Stimulated activated naive B cell treated with anti-CD40 and anti-IgM and Interleukin-4, amounts not matched to agents 10 μg/mL and 1 μg/mL and 100 μg/mL, for 72 hours (primary cell): ENCODE results near the gene PTPRE.
A peak's percentile ranks its signal among the peaks of the same experiment; 100 is the strongest.

ENCODE experiments used
- ATAC-seq, 2 donors: fragments of 150-1000 bp; cut with Tn5 transposase; replicated peaks; 2 replicates each; pipeline ENCODE4 v1.10.0; 2021; ENCODE audit warnings: moderate library complexity in 1 of 2
- DNase-seq: peaks from one replicate; pipeline ENCODE4 v3.0.0; 2021
- H3K27ac Mint-ChIP-seq: one replicate; pipeline ENCODE4 v1.8.0; 2022; ENCODE audit warnings: mild to moderate bottlenecking, mixed read lengths
- H3K27me3 Mint-ChIP-seq, 2 donors: one replicate each; pipeline ENCODE4 v1.8.0; 2022; ENCODE audit warnings: mixed read lengths in 2 of 2
- H3K36me3 Mint-ChIP-seq, 2 donors: one replicate each; pipeline ENCODE4 v1.8.0; 2022; ENCODE audit warnings: mixed read lengths in 2 of 2, mild to moderate bottlenecking in 1 of 2
- H3K4me1 Mint-ChIP-seq, 2 donors: one replicate each; pipeline ENCODE4 v1.8.0; 2022; ENCODE audit warnings: mixed read lengths in 2 of 2, mild to moderate bottlenecking in 1 of 2
- H3K4me3 Mint-ChIP-seq, 2 donors: one replicate each; pipeline ENCODE4 v1.8.0; 2022; ENCODE audit warnings: mild to moderate bottlenecking in 2 of 2, mixed read lengths in 2 of 2, moderate library complexity in 1 of 2
- H3K9me3 Mint-ChIP-seq, 2 donors: one replicate each; pipeline ENCODE4 v1.8.0; 2022; ENCODE audit warnings: mixed read lengths in 2 of 2, mild to moderate bottlenecking in 1 of 2

PTPRE gene

DNA sequence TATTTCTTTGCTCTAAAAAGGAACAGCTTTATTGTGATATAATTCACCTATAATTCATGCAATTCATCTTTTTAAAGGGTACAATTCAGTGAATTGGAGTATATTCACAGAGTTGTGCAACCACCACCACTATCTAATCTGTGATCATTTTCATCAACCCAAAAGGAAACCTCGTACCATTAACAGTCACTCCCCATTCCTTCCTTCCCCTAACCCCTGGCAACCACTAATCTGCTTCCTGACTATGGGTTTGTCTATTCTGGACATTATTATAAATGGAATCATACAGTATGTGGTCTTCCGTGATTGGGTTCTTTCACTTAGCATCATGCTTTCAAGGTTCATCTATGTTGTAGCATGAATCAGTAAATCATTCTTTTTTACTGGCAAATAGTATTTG, 167.0 kb downstream of the PTPRE start:
- Mint-ChIP-seq H3K27me3 (no peaks in the 10 kb centered on the region), H3K4me1 (peaks cover 5% of the 10 kb centered on the region in 2 donors), H3K4me3 (no peak overlapping the region), H3K27ac (no peak overlapping the region), H3K9me3 (no peaks in the 10 kb centered on the region), H3K36me3 (peaks cover 39 to 56% of the 10 kb centered on the region in 2 donors)
- ATAC-seq (no peak), DNase-seq (no peak)

DNA sequence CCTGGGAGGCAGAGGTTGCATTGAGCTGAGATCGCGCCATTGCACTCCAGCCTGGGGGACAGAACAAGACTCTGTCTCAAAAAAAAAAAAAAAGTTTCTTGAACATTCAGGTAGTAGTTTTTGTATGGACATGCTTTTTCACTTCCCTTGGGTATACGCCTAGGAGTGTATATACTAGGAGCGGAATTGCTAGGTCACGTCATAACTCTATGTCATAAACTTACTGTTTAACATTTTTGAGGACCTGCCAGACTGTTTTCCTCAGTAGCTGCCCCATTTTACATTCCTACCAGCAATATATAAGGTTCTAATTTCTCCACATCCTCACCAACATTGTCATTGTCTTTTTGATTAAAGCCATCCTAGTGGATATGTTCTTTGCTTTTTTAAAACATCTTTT, 167.7 kb downstream of the PTPRE start:
- H3K4me1 Mint-ChIP-seq, result peaks cover 0 to 3% of the 10 kb centered on the region in 2 donors
- peaks cover 43 to 62% of the 10 kb centered on the region in 2 donors for H3K36me3 Mint-ChIP-seq
- H3K9me3 Mint-ChIP-seq, result no peaks in the 10 kb centered on the region

GRCh38 chr10:128077155-128077875, 170.4 kb downstream of the PTPRE start:
- peaks cover 43 to 62% of the 10 kb centered on the region in 2 donors for H3K36me3 Mint-ChIP-seq

More for the DNA sequence above, 167.7 kb downstream of the PTPRE start:
- H3K27me3 Mint-ChIP-seq, result no peaks in the 10 kb centered on the region
- DNase-seq, result no peak
- H3K27ac Mint-ChIP-seq, result no peak overlapping the region
- no peak overlapping the region for H3K4me3 Mint-ChIP-seq
- no peak for ATAC-seq

GRCh38 chr10:128078136-128078969, 171.4 kb downstream of the PTPRE start:
- no peak overlapping the region for H3K4me3 Mint-ChIP-seq
- no peaks in the 10 kb centered on the region for H3K4me1 Mint-ChIP-seq
- ATAC-seq (peak; percentile 76 to 80), DNase-seq (no peak)
- H3K27ac Mint-ChIP-seq, result no peak overlapping the region
- H3K27me3 Mint-ChIP-seq, result no peaks in the 10 kb centered on the region
- H3K9me3 Mint-ChIP-seq, result no peaks in the 10 kb centered on the region
- H3K36me3 Mint-ChIP-seq, result peaks cover 38 to 53% of the 10 kb centered on the region in 2 donors

More at GRCh38 chr10:128077155-128077875, 170.4 kb downstream of the PTPRE start:
- H3K4me1 Mint-ChIP-seq, result no peaks in the 10 kb centered on the region
- H3K9me3 Mint-ChIP-seq, result no peaks in the 10 kb centered on the region
- no peak for ATAC-seq
- H3K27ac Mint-ChIP-seq, result peak overlapping the region; percentile 9
- no peak for DNase-seq
- H3K4me3 Mint-ChIP-seq, result no peak overlapping the region
- no peaks in the 10 kb centered on the region for H3K27me3 Mint-ChIP-seq

- Mint-ChIP-seq H3K27ac (no peak overlapping the region), H3K36me3 (peaks cover 33 to 51% of the 10 kb centered on the region in 2 donors), H3K4me1 (no peaks in the 10 kb centered on the region)
Observed at GRCh38 chr10:128080231-128080630, 173.3 kb downstream of the PTPRE start.

GRCh38 chr10:128080641-128081040, 173.7 kb downstream of the PTPRE start:
- H3K4me1 Mint-ChIP-seq, result no peaks in the 10 kb centered on the region
- DNase-seq (no peak), ATAC-seq (no peak)
- peaks cover 31 to 49% of the 10 kb centered on the region in 2 donors for H3K36me3 Mint-ChIP-seq
- no peaks in the 10 kb centered on the region for H3K27me3 Mint-ChIP-seq
- H3K4me3 Mint-ChIP-seq, result no peak overlapping the region
- no peaks in the 10 kb centered on the region for H3K9me3 Mint-ChIP-seq
- no peak overlapping the region for H3K27ac Mint-ChIP-seq

More at GRCh38 chr10:128080231-128080630, 173.3 kb downstream of the PTPRE start:
- no peaks in the 10 kb centered on the region for H3K9me3 Mint-ChIP-seq
- no peaks in the 10 kb centered on the region for H3K27me3 Mint-ChIP-seq
- H3K4me3 Mint-ChIP-seq, result no peak overlapping the region
- no peak for DNase-seq
- no peak for ATAC-seq

GRCh38 chr10:128081222-128081621, 174.3 kb downstream of the PTPRE start:
- H3K4me3 Mint-ChIP-seq, result no peak overlapping the region
- H3K36me3 Mint-ChIP-seq, result peaks cover 28 to 45% of the 10 kb centered on the region in 2 donors
- no peaks in the 10 kb centered on the region for H3K27me3 Mint-ChIP-seq
- no peak for DNase-seq
- no peak overlapping the region for H3K27ac Mint-ChIP-seq
- H3K4me1 Mint-ChIP-seq, result peaks cover 0 to 2% of the 10 kb centered on the region in 2 donors
- ATAC-seq, result no peak
- H3K9me3 Mint-ChIP-seq, result no peaks in the 10 kb centered on the region

- no peaks in the 10 kb centered on the region for H3K9me3 Mint-ChIP-seq
- peaks cover 0 to 7% of the 10 kb centered on the region in 2 donors for H3K4me1 Mint-ChIP-seq
- H3K4me3 Mint-ChIP-seq, result no peak overlapping the region
- no peaks in the 10 kb centered on the region for H3K27me3 Mint-ChIP-seq
- H3K27ac Mint-ChIP-seq, result no peak overlapping the region
- ATAC-seq, result no peak
- DNase-seq, result no peak
- peaks cover 26 to 42% of the 10 kb centered on the region in 2 donors for H3K36me3 Mint-ChIP-seq
Observed at GRCh38 chr10:128081720-128082119, 174.8 kb downstream of the PTPRE start.

- H3K36me3 Mint-ChIP-seq, result peaks cover 21 to 36% of the 10 kb centered on the region in 2 donors
- H3K4me3 Mint-ChIP-seq, result no peak overlapping the region
- H3K27ac Mint-ChIP-seq, result no peak overlapping the region
- no peaks in the 10 kb centered on the region for H3K27me3 Mint-ChIP-seq
- H3K9me3 Mint-ChIP-seq, result no peaks in the 10 kb centered on the region
- DNase-seq (no peak), ATAC-seq (no peak)
- peaks cover 0 to 9% of the 10 kb centered on the region in 2 donors for H3K4me1 Mint-ChIP-seq
Observed at GRCh38 chr10:128083191-128083895, 176.4 kb downstream of the PTPRE start.

- no peak overlapping the region for H3K4me3 Mint-ChIP-seq
- H3K27me3 Mint-ChIP-seq, result no peaks in the 10 kb centered on the region
- H3K4me1 Mint-ChIP-seq, result peaks cover 0 to 9% of the 10 kb centered on the region in 2 donors
- DNase-seq (no peak), ATAC-seq (no peak)
- H3K36me3 Mint-ChIP-seq, result peaks cover 19 to 31% of the 10 kb centered on the region in 2 donors
- no peaks in the 10 kb centered on the region for H3K9me3 Mint-ChIP-seq
- H3K27ac Mint-ChIP-seq, result no peak overlapping the region
Observed at GRCh38 chr10:128084364-128084763, 177.5 kb downstream of the PTPRE start.

DNA sequence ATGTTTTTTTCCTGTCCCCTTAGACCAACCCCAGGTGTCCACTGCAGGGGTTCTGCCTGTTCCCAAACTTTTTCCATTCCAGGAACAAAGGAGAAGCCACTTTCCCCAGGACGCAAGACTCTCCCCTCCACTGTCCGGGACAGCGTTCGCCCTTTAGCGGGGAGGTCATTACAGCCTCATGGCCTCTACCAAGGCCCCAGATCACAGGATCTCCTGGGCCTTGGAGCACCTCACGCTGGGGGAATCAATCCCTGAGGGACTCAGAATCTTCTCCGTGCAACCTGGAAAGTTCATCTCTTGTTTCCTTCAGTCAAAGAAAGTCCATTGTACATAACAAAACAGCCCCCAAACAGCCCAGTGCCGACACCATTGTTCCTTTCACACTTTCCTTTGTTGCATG, 178.1 kb downstream of the PTPRE start:
- Mint-ChIP-seq H3K4me1 (peaks cover 0 to 9% of the 10 kb centered on the region in 2 donors), H3K9me3 (no peaks in the 10 kb centered on the region), H3K27ac (no peak overlapping the region), H3K4me3 (no peak overlapping the region), H3K36me3 (peaks cover 15 to 26% of the 10 kb centered on the region in 2 donors), H3K27me3 (no peaks in the 10 kb centered on the region)
- DNase-seq (no peak), ATAC-seq (no peak)

GRCh38 chr10:128086003-128086863, 179.3 kb downstream of the PTPRE start:
- no peaks in the 10 kb centered on the region for H3K27me3 Mint-ChIP-seq
- no peak for DNase-seq
- H3K27ac Mint-ChIP-seq, result no peak overlapping the region
- H3K4me1 Mint-ChIP-seq, result peaks cover 0 to 9% of the 10 kb centered on the region in 2 donors
- peaks cover 9 to 15% of the 10 kb centered on the region in 2 donors for H3K36me3 Mint-ChIP-seq
- H3K9me3 Mint-ChIP-seq, result no peaks in the 10 kb centered on the region
- ATAC-seq, result peak in 1 of 2 donors; percentile 29
- H3K4me3 Mint-ChIP-seq, result no peak overlapping the region

GRCh38 chr10:128087146-128087883, 180.4 kb downstream of the PTPRE start:
- Mint-ChIP-seq H3K36me3 (peaks cover 8 to 15% of the 10 kb centered on the region in 2 donors), H3K27ac (no peak overlapping the region), H3K4me3 (no peak overlapping the region), H3K27me3 (no peaks in the 10 kb centered on the region), H3K9me3 (no peaks in the 10 kb centered on the region), H3K4me1 (peaks cover 0 to 9% of the 10 kb centered on the region in 2 donors)
- ATAC-seq (no peak), DNase-seq (no peak)
